Peyer's patch (tissue), 4 donors: ENCODE measurements around the gene CLDN7. TPM values are rescaled to one million over a fixed set of nuclear protein-coding genes. Genes with fewer than 3 reads are reported as not detected.

ENCODE experiments used
- DNase-seq, 3 donors: peaks; one replicate each; pipeline ENCODE4 v3.0.0-alpha.2; 2017 to 2019
- H3K27ac ChIP-seq, 4 donors: fragments of 200-600 bp; sonication (generic); one replicate each; pipeline ENCODE4 v1.5.1; 2016 to 2019
- H3K27me3 ChIP-seq, 2 donors: fragments of 200-600 bp; sonication (generic); one replicate each; pipeline ENCODE4 v1.5.1; 2019
- H3K36me3 ChIP-seq, 3 donors: fragments of 200-600 bp; sonication (generic); one replicate each; pipeline ENCODE4 v1.5.1; 2016 to 2019
- H3K4me1 ChIP-seq, 4 donors: fragments of 200-600 bp; sonication (generic); one replicate each; pipeline ENCODE4 v1.5.1; 2016 to 2019
- H3K4me3 ChIP-seq, 4 donors: fragments of 200-600 bp; sonication (generic); 1 replicate in 3 of 4; 2 replicates in 1 of 4; pipeline ENCODE4 v1.5.1; 2016 to 2019; ENCODE audit warnings: mild to moderate bottlenecking in 1 of 4
- H3K9me3 ChIP-seq, 4 donors: fragments of 200-600 bp; sonication (generic); one replicate each; pipeline ENCODE4 v1.5.1; 2016 to 2019; ENCODE audit warnings: mild to moderate bottlenecking in 1 of 4
- POLR2A ChIP-seq, 2 donors: fragments of 450-650 bp; IDR thresholded peaks; one replicate each; pipeline ENCODE4 v1.5.1; 2017; ENCODE audit warnings: antibody characterized with exemption in 2 of 2, mild to moderate bottlenecking in 2 of 2, moderate library complexity in 2 of 2
- total RNA-seq, 4 donors: library from RNA; depleted of rRNA; stranded (reverse); fragments of >200 nt; gene quantifications; one replicate each; pipeline ENCODE4 v1.1.0, GENCODE V29; 2016
- TF ChIP-seq, protein P1 (sequence below), 6 experiments: fragments of 450-650 bp in 4 of 6; fragments of 200-600 bp in 2 of 6; sonication (generic) in 1 of 6; IDR thresholded peaks; one replicate each; pipeline ENCODE4 v1.5.1; 2017 to 2019; ENCODE audit warnings: antibody characterized with exemption in 6 of 6, mild to moderate bottlenecking in 3 of 6, moderate library complexity in 1 of 6

The CLDN7 gene
- total RNA-seq, 4 donors from 2014 or later, result 80.0 to 1,052 (median 864) TPM

- TF ChIP-seq POLR2A (IDR thresholded peaks at IDR 0.05), result no peak
- TF ChIP-seq, protein P1, sequence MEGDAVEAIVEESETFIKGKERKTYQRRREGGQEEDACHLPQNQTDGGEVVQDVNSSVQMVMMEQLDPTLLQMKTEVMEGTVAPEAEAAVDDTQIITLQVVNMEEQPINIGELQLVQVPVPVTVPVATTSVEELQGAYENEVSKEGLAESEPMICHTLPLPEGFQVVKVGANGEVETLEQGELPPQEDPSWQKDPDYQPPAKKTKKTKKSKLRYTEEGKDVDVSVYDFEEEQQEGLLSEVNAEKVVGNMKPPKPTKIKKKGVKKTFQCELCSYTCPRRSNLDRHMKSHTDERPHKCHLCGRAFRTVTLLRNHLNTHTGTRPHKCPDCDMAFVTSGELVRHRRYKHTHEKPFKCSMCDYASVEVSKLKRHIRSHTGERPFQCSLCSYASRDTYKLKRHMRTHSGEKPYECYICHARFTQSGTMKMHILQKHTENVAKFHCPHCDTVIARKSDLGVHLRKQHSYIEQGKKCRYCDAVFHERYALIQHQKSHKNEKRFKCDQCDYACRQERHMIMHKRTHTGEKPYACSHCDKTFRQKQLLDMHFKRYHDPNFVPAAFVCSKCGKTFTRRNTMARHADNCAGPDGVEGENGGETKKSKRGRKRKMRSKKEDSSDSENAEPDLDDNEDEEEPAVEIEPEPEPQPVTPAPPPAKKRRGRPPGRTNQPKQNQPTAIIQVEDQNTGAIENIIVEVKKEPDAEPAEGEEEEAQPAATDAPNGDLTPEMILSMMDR (IDR thresholded peaks at IDR 0.05), result no peak
- peaks cover 3 to 23% (median 9%) of the 10 kb centered on the region in 4 donors for H3K4me1 ChIP-seq
- H3K9me3 ChIP-seq, result no peaks in the 10 kb centered on the region
- no peak for DNase-seq
- no peak overlapping the region for H3K4me3 ChIP-seq
- no peaks in the 10 kb centered on the region for H3K27me3 ChIP-seq
- H3K36me3 ChIP-seq, result peaks cover 0 to 72% (median 0%) of the 10 kb centered on the region in 3 donors
- H3K27ac ChIP-seq, result peak overlapping the region in 1 of 4 donors; percentile 100
These were observed 38.2 kb downstream of the CLDN7 start for GRCh38 chr17:7224110-7224509.

GRCh38 chr17:7223375-7223774 is 38.9 kb downstream of the CLDN7 start:
- TF ChIP-seq, protein P1 (IDR thresholded peaks at IDR 0.05), result no peak
- Histone ChIP-seq H3K9me3 (no peaks in the 10 kb centered on the region), H3K4me3 (no peak overlapping the region), H3K27me3 (no peaks in the 10 kb centered on the region), H3K27ac (peak overlapping the region in 1 of 4 donors; percentile 100), H3K36me3 (peaks cover 0 to 66% (median 0%) of the 10 kb centered on the region in 3 donors), H3K4me1 (peaks cover 5 to 29% (median 11%) of the 10 kb centered on the region in 4 donors)
- DNase-seq, result no peak

DNA sequence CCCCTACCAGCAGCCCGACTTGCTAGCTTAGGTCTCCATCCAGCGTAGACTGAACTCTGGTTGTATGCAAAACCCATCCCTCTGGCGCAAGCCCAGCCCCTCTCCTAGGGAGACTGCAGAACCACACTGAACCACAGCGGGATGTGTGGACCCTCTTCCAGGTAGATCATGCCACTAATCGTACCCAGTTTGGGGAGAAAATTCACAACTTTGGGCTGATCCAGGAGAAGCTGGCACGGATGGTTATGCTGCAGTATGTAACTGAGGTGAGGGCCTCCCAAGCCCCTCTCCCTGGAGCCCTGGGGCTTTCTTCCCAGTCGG is 39.3 kb downstream of the CLDN7 start:
- DNase-seq, result no peak
- H3K4me1 ChIP-seq, result peaks cover 5 to 33% (median 13%) of the 10 kb centered on the region in 4 donors
- H3K36me3 ChIP-seq, result peaks cover 0 to 63% (median 0%) of the 10 kb centered on the region in 3 donors
- no peak overlapping the region for H3K4me3 ChIP-seq
- H3K27ac ChIP-seq, result peak overlapping the region in 1 of 4 donors; percentile 100
- no peaks in the 10 kb centered on the region for H3K27me3 ChIP-seq
- H3K9me3 ChIP-seq, result no peaks in the 10 kb centered on the region
- TF ChIP-seq, protein P1 (IDR thresholded peaks at IDR 0.05), result no peak
- no peak for TF ChIP-seq POLR2A (IDR thresholded peaks at IDR 0.05)

- TF ChIP-seq, protein P1 (IDR thresholded peaks at IDR 0.05), result no peak
- no peak for TF ChIP-seq POLR2A (IDR thresholded peaks at IDR 0.05)
- peak overlapping the region in 1 of 4 donors; percentile 100 for H3K27ac ChIP-seq
These were observed 39.9 kb downstream of the CLDN7 start for GRCh38 chr17:7222093-7222971.

DNA sequence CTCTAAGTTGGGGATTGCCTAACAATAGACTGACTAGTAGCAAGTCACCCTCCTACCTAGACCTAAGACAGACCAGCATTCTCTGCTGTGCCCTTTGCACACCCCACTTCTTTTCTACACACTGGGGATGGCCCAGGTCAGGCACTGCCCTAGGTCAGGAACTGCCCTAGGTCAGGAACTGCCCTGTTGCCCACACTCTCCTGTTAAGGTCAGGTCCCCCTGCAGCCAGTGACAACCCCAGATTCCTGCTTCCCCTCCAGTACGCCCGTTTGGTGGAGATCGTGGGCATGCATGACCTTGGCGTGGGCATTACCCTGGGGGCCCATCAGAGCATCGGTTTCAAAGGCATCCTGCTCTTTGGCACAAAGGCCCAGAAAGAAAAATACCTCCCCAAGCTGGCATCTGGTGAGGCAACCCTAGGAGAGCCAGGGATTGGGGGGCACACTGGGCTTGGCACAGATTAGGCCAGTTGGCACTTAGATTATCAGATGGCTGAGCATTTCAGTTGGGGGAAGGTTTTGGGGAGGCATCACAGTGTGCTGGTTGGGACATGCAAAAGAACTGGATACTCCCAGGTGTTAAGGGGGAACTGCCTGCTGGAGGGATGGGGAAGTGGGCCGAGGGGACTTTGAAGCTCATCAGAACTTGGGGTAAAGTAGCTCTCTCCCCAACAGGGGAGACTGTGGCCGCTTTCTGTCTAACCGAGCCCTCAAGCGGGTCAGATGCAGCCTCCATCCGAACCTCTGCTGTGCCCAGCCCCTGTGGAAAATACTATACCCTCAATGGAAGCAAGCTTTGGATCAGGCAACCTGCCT is 40.8 kb downstream of the CLDN7 start:
- no peak for DNase-seq
- TF ChIP-seq, protein P1 (IDR thresholded peaks at IDR 0.05), result no peak
- no peak for TF ChIP-seq POLR2A (IDR thresholded peaks at IDR 0.05)
- Histone ChIP-seq H3K27me3 (no peaks in the 10 kb centered on the region), H3K4me3 (peak overlapping the region in 2 of 4 donors; percentile 75 to 92), H3K36me3 (peaks cover 0 to 49% (median 0%) of the 10 kb centered on the region in 3 donors), H3K27ac (peak overlapping the region; percentile 91 to 100 (median 94)), H3K9me3 (no peaks in the 10 kb centered on the region), H3K4me1 (peaks cover 5 to 39% (median 13%) of the 10 kb centered on the region in 4 donors)

More at GRCh38 chr17:7222093-7222971, 39.9 kb downstream of the CLDN7 start:
- Histone ChIP-seq H3K9me3 (no peaks in the 10 kb centered on the region), H3K4me1 (peaks cover 5 to 33% (median 13%) of the 10 kb centered on the region in 4 donors), H3K36me3 (peaks cover 0 to 57% (median 0%) of the 10 kb centered on the region in 3 donors), H3K27me3 (no peaks in the 10 kb centered on the region), H3K4me3 (peak overlapping the region in 1 of 4 donors; percentile 92)
- DNase-seq, result no peak
